Spleen (tissue), 7 donors: Measurements from ENCODE around the gene SDK1.

ENCODE experiments used
- CTCF ChIP-seq, 11 experiments: fragments of 200-600 bp in 7 of 11; fragments of 450-650 bp in 4 of 11; sonication (generic) in 4 of 11; IDR thresholded peaks in 8 of 11; conservative IDR thresholded peaks in 3 of 11; 1 replicate in 7 of 11; 2 replicates in 4 of 11; pipeline versions ENCODE4 v1.4.0 to v1.8.0; 2016 to 2021; ENCODE audit warnings: antibody characterized with exemption in 11 of 11, inconsistent platforms in 4 of 11, mild to moderate bottlenecking in 1 of 11
- POLR2A ChIP-seq, 3 donors: fragments of 450-650 bp; IDR thresholded peaks; one replicate each; pipeline ENCODE4 v1.5.1; 2017; ENCODE audit warnings: antibody characterized with exemption in 3 of 3, mild to moderate bottlenecking in 1 of 3
- POLR2AphosphoS5 ChIP-seq, 3 donors: sonication (generic); formaldehyde crosslinking; IDR thresholded peaks; one replicate each; pipeline ENCODE4 v1.5.1; 2017; ENCODE audit warnings: antibody characterized with exemption in 3 of 3
- donor health status: DM: no; HTN: no; CAD: no; lungs with moderate emphysema.
- donor health status: DM: no; HTN: no; CAD: no.
- donor health status: DM: no; HTN: no; CAD: no.

- no peak for TF ChIP-seq CTCF (IDR thresholded peaks at IDR 0.05 in 8 of 11, conservative IDR thresholded peaks at IDR 0.05 in 3 of 11)
- no peak for TF ChIP-seq POLR2A (IDR thresholded peaks at IDR 0.05)
- TF ChIP-seq POLR2AphosphoS5 (IDR thresholded peaks at IDR 0.05): no peak
Observed at GRCh38 chr7:3552499-3552898, 251.4 kb downstream of the SDK1 start.
